CD4-positive, alpha-beta T cell treated with Interleukin-2 at 100 ng/mL for 4 hours (primary cell): ENCODE results near the gene ALOX5.

Source experiments
- DNase-seq: peaks from one replicate; pipeline ENCODE4 v3.0.0-alpha.2; 2020; ENCODE audit warnings: low spot score

Gene ALOX5

DNA sequence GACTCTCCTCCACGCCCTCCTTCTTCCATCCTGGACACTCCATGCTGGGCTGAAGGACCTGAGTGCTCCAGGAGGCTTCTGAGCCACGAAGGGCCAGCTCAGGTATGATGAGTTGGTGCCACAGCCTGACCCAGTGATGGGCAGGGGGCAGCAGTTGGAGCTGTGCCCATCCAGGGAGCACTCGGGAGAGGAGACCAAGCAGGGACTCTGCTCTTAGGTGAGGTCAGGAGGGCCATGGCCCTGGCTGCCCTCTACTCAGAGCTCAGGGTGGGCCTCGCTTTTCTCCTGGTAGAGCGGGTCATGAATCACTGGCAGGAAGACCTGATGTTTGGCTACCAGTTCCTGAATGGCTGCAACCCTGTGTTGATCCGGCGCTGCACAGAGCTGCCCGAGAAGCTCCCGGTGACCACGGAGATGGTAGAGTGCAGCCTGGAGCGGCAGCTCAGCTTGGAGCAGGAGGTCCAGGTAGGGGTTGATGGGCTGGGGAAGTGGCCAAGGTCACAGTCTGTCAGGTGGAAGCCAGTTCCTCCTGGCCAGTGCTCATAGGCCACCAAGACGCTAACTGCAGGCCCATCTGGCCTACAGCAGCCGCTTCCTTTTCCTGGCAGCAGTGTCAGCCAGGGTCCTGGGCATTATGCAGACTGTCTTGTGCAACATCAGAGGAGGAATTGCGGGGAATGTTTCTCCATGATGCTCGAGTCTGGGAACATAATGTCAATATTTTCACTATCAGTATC is 50.8 kb downstream of the ALOX5 start:
- no peak for DNase-seq

DNA sequence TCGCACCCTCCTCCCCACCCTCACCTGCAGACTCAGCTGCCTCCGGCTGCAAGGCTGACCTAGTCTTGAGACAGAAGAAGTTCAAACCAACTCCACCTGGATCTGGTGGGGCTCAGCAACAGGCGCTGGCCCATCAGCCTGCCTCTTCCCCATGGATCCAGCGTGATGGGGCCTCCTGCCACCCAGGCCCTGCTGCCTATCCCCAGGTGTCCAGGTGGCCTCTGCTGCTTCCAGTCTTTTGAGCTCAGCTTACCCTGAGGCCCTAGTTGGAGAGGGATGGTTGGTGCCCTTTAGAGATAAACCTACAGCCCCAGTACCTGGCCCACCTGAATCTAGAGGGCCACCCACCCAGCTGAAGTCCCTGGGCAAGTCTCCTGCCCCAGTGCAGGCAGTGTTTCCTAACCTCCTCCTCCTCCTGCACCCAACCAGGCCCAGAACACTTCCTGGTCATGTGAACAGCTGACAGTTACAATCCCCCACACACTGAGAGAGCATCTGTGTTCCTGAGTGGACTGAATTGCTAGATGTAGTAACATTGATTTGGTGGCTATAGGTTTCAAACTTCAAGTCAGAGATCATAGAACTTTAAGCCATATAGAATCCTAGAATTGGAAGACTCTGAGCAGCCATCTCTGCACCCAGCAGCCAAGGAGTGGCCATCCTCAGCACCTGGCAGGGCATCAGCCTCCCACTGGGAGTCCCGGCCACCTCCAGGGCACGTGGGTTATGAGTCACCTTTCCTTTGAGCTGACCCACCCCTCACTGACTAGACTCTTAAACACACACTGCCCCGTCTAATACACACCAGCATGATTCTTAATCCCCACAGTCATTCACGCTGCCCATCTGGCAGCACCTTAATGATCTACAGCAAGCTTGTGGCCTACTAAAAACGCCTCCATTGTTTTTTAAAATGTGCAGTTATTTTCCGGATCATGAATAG is 51.9 kb downstream of the ALOX5 start:
- DNase-seq: no peak

DNA sequence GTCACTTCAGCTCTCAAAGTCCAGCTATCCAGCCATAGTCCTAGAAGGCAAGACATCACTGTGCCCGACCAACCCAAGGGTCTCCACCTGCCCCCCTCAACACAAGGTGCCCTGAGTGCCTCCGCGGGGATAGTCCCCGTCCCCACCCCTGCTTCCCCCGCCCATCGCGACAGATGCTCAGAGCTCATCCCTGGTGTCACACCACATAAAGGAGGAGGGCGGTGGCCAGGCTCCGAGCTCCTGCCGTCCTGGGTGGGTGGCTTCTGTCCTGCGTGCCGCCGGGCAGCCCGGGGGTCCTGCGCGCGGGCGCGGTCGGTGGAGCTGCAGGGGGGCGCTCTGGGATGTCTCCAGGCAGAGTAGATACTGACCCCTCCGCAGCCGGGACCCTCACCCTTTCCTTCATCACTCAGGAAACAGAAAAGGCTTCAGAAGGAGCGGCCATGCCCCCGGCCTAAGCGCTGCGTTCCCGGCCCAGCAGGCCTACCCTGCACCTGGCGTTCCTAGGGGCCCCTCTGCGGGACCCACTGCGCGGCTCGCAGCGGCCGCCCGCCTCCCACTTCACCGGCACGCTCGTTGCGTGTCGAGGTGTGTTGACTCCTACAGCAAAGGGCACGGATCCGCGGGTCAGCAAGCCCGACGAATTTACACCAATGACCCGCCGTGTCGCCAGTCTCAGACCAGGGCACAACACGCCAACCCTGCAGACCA is 53.4 kb downstream of the ALOX5 start:
- no peak for DNase-seq

DNA sequence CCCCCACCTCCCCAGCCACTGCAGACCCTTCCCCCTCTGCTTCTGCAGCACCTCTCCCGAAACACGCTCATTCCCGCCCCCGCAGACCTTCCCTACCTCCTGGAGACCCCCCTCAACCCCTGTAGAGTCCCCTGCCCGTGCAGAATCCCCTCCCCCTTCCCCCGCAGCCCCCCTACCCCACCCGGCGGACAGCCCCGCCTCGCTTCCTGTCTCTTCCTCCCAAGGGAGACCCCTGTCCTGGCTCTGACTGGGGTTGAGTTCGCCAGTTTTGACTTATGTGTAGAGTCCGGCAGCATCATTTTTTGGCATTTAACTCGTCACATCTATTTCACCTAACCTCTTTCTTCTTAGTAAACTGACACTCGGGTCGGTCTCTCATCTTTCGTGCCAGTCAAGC is 54.0 kb downstream of the ALOX5 start:
- no peak for DNase-seq

DNA sequence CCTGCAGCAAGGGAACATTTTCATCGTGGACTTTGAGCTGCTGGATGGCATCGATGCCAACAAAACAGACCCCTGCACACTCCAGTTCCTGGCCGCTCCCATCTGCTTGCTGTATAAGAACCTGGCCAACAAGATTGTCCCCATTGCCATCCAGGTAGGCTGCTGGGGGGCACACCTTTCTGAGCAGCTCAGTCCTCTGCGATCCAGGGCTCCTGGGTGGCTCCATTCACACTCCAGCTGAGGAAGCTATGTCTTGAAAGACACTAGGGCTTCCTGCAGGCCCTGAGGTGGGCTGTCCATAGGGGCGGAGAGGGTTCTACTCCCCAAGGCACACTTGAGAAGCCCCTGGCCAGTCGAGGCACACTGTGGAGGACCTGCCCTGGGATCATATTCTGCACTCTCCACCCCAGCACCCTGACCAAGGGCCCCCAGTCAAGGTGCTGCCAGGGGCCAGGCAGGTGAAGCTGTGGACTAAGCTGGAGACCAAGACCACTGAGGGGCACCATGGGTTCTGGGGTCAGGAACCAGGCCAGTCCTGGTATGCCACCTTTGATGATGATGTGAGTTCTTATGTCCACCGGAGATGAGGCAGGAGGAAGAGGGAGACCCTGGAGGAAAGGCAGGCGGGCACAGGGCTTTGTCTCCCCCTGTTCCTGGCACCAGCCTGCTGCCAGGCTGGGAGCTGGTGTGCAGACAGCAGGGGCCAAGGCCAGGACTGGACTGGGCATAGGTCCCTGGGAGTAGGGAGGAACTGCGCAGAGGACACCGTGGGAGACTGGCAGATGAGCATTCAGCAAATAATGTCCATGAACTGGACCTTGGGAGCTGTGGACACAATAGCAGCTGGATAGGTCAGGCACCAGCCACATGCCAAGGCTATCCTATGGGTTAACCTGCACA is 54.8 kb downstream of the ALOX5 start:
- no peak for DNase-seq

DNA sequence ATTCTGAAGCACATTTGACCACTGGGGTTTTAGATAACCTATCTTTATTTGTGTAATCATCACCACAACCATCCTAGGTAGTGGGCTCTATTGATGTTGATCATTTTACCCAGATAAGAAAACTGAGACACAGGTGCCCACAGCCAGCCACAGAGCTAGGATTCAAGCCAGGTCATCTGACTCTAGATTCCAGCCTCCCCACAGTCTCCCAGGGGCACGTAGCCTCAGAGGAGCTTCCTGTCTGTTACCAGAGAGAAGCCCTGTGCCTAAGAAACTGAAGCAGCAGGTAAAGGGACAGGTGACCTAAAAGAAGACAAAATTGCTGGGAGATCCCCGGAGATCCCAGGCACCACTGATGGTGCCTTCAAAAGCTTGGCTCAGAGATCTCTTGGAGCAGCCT is 55.8 kb downstream of the ALOX5 start:
- no peak for DNase-seq

DNA sequence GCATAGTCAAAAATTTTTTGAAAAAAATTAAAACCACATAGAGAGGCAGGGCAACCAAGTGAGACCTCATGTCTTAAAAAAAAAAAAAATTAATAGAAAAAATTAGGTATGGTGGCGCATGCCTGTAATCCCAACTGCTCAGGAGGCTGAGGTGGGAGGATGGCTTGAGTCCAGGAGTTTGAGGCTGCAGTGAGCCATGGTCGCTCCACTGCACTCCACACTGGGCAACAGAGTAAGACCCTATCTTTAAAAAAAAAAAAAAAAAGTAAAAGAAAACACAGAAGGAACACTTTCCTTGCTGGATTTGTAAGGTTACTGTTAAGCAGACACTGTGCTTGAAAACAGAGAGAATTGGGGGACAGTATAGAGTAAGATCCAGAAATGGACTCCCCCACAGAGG is 58.1 kb downstream of the ALOX5 start:
- DNase-seq: no peak

DNA sequence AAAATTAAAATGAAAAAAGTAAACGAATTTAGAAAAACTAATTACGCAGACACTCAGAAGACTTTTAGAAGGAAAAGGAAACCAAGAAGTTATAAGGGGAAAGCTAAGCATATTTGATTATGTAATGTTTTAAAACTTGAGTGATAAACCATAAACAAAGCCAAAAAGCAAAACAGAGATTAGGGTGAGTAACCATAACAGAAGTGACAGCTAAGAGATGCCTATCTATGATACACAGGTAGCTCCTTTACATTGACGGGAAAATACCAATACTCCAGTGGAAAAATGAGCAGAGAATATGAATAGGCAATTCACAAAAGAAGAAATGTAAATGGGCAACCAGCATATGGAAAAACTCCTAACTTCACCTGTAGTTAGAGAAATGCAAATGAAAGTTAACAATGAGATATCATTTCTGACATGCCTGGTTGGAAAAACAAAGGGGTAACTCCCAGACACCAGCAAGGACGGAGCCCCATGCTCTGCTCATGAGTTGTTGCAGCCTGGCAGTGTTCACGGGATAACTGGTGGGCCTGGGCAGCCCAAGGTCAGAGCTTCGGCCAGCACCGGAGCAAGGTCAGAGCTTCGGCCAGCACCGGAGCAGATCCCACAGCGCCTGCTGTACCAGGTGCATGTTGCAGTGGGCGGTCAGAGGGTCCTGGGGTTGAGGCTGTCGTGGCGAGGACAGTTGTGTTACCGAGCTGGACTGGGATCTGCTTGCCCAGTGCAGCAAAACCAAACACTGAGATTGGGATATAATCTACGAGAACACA is 58.9 kb downstream of the ALOX5 start:
- peak; percentile 22 for DNase-seq

DNA sequence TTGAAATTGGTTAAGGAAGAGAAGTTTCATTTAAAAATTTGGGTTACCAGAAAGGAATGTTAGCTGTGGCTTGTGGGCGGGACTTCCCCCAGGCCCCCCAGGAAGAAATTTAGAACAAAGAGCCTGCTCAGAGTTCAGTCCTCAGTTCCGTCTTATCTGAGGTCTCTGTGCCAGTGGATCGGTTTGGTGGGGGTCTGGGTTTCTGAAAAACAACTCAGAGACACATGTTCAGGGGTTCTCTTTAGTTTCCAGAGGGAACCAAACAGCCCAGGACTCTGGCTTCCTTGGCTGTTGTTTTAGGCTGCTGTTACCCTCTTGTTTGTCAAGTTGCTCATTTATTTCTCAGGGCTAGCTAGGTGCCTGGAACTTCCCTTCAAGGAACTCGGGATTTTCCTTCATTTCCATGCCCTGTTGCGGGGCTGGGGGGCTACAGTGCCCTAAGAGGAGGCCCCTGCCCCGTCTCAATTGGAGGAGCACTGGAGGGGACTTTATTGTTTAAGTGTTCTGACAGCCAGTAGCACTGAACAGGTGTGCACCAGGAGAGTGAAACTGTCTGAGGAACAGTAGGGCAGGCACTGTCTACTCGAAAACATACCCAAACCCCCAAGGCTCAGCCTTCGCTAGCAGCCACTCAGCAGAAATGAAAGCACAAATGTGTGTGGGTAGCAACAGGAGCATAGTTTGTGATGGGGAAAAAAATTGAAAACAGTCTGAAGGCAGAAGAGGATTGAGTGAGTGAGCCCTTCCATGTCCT is 59.9 kb downstream of the ALOX5 start:
- DNase-seq: peak; percentile 29

DNA sequence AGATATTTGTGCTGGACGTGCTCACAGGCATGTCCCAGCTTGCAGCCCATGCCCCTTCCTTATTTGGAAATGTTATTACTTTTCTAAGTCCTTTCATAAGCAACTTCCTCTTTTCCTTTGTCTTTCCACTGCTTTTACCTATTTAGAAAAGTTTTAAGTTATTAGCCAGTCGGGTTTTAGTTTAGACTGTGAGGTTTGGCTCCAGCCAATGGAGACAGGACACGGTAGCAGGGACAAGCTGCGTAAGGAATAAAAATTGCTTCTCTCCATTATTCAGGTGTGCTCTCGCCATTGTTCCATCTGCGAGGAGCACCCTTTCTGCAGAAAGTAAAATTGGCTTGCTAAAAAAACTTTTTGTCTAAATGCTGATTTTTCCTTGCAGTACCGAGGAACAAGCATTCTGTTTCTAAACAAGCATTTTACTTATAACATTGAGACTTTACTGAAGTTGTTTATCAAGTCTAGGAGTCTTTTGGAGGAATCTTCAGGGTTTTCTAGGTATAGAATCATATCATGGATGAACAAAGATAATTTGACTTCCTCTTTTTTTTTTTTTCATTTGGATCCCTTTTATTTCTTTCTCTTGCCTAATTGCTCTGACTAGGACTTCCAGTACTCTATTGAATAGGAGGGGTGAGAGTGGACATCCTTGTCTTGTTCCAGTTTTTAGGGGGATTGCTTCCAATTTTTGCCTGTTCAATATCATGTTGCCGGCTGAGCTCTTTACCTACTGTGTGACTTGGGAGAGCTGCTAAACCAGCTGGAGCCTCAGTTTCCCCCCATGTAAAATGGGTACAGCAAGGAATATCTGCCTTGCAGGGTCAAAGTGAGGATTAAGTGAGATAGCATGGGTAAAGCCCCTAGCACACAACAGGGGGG is 63.8 kb downstream of the ALOX5 start:
- no peak for DNase-seq

DNA sequence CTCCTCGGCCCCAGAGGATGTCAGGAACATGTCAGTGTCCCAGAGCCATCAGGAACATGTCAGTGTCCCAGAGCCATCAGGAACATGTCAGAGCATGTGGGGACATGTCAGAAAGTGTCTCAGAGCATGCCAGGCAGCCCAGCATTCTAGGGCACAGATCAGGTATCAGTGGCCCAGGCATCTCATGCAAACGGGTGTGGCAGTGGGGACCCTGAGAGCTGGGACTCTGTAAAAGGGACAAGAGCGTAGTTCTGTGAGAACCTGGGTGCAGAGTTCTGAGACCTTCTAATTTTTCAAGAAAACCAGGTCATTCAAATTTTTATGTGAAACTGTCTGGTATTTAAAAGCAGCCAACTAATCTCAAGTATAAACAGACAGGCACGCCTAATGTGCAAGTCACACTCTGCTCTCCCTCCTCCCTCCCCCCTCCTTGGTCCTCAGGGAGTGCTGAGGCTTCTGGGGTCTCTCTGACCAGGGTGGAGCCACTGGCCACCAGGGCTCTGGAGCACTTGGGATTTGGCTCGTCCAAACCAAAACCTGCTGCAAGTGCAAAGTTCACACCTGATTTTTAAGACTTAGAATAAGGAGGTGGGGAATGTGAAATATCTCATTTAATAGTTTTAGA is 64.6 kb downstream of the ALOX5 start:
- DNase-seq: no peak

DNA sequence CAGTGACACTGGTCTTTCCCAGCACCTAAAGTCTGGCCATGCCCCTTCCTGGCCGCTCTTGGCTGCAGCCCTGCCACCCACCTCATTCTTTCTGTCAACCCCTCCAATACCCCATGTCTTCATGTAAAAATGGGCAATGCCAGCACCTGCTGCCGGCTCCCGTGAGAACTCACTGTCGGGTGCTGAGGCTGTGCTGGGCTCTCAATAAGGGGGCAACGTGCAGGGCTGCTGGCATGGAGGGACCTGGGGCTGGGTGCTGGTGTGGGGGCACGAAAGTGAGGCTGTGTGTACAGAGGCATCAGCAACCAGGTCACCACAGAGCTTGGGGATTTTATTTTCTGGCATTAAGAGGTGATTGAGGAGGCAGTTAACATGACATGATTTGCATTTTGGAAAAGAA is 65.3 kb downstream of the ALOX5 start:
- no peak for DNase-seq

DNA sequence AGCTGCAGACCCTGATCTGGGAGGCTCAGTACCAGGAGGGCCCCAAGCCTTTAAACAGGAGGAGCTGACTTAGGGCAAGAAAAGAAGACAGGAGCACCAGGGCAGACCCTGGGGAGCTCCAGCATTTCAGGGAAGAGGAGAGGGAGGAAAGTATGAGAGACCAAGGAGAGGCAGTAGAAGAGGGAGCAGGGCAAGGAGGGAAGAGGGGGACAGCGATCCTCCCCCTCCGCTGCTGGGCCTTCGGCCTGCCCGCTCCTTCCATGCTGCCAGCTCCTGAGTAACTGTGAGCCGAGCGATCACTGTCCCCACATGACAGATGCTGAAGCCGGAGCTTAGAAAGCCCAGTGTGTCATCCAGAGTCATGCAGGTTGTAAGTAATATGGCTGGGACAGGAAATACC is 65.9 kb downstream of the ALOX5 start:
- DNase-seq: no peak

DNA sequence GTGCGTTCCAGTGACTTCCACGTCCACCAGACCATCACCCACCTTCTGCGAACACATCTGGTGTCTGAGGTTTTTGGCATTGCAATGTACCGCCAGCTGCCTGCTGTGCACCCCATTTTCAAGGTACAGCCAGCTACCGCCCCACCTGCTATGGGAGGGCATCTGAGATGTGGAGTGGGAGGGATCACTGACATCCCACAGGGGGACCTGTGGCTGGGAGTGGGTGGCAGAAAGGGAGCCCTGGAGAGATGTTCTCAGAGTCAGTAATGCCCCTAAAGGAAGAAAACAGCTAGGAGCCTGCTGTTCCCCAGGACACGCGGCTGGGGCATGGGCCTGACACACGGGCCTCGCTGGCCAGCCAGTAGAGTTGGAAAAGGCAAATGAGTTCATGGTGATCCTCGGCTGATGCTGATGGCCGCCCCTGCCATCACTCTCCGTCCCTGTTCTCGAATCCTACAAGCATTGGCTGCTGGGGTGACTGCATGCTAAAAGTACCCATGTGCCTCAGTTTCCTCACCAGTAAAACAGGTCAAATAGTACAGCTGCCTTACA is 66.6 kb downstream of the ALOX5 start:
- no peak for DNase-seq

DNA sequence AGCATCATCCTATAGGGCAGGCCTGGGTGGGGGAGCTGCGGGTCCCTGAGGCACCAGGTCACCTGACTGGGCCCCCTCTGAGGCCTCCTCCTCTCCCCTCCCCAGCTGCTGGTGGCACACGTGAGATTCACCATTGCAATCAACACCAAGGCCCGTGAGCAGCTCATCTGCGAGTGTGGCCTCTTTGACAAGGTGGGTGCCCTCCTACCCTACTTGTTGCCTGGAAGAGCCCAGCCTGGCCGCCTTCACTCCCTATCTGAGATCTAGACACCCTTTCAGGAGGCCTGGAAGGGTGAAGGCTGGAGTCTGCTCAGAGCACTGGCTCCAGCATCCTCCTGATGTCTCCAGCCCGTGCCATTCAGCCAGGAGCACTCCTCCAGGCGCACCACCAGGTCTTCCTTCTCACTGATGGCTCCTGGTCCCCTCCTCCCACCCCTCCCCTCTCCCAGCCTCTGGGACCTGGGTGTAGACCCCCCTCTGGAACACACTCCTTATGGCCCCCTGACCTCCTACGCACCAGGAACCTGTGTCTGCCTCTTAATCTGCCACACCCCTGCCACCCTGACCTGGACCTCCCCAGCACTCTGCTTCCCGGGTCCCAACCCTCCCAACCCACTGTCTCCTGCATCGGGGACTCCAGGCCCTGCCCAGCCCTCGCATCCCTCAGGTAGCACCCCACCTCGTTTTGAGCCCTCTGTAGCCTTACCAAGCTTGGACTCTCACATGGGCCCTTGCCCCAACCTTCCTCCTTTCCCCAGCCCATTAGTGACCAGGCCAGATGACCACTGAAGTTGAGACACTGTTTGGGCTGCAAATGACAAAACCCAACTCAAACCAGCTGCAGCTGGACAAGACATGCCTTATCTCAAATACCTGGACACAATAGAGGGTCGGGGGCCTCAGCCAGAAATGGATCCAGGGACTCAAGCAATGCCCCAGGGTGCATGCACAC is 67.5 kb downstream of the ALOX5 start:
- DNase-seq: no peak

DNA sequence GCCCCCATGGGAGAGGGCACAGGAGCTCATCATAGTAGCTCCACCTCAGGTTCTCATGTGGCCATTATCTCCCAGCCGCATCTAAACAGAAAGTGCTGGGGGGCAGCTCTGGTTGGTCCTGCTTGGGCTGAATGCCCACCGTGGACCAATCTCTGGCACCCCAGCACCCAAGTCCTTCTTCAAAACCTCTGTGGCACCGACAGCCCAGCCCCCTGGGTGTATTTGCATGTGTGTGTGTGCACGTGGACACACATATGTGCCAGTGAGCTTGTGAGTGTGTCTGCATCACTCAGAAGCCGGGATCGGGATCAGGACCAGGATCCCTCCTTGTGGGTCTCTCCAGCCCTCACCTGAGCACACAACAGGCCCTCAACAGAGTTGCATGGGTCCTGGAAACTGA is 68.2 kb downstream of the ALOX5 start:
- no peak for DNase-seq

DNA sequence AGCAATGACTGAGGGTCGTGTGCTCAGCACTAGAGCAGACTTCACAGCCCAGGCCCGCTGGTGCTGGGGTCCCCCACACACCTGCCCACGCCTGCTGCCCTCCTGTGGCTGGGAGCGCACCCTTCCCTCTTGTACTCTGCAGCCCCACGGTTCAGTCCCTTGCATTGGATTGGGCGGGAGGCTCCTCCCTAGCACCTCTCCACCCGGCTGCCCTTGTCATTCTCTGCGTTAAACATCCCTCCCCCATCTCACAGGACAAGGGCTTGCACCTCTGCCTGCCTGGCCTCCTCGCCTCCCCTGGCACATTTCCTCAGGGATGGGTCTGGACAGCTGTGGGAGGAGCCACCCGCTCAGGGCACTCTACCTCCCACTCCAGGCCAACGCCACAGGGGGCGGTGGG is 68.6 kb downstream of the ALOX5 start:
- DNase-seq: no peak
